ENCODE results near the gene LRRC7.

LRRC7 gene

GRCh38 chr1:69706473-69706872 is 138.8 kb downstream of the LRRC7 start:
- Histone ChIP-seq H2BK15ac (ENCODE audit: low read length) (no peak overlapping the region), H3K9ac (ENCODE audit: low read depth, low read length, poor library complexity) (no peak overlapping the region), H3K23ac (ENCODE audit: low read depth, low read length, poor library complexity) (no peak overlapping the region), H3K14ac (ENCODE audit: low read length) (no peak overlapping the region), H3K4ac (ENCODE audit: low read length) (no peak overlapping the region), H4K8ac (ENCODE audit: low read depth, low read length) (no peak overlapping the region), H2AFZ (ENCODE audit: low read length) (no peak overlapping the region), H2BK5ac (ENCODE audit: low read length) (no peak overlapping the region), H3K36me3 (replicated peaks in 1 of 2; ENCODE audit: control insufficient read depth in 2 of 2, insufficient read depth in 2 of 2, low read length in 2 of 2) (no peaks in the 10 kb centered on the region), H3K27me3 (ENCODE audit: control insufficient read depth in 3 of 3, insufficient read depth in 3 of 3, low read depth in 1 of 3, low read length in 3 of 3) (no peaks in the 10 kb centered on the region), H3K18ac (ENCODE audit: low read length) (no peak overlapping the region), H3K79me1 (ENCODE audit: low read depth, low read length) (no peaks in the 10 kb centered on the region), H3K4me2 (ENCODE audit: insufficient read depth, low read length, poor library complexity, severe bottlenecking) (no peak overlapping the region), H3K4me3 (ENCODE audit: low read length in 2 of 2) (no peak overlapping the region), H3K27ac (replicated peaks; ENCODE audit: low read length) (no peak overlapping the region), H2AK5ac (ENCODE audit: low read depth, low read length) (no peak overlapping the region), H2BK12ac (ENCODE audit: low read length) (no peak overlapping the region), H2BK120ac (ENCODE audit: low read depth, low read length) (no peak overlapping the region), H4K91ac (ENCODE audit: low read depth, low read length, poor library complexity) (no peak overlapping the region), H3K9me3 (replicated peaks in 1 of 2; ENCODE audit: control insufficient read depth in 2 of 2, insufficient read depth in 1 of 2, low read depth in 1 of 2, low read length in 2 of 2) (no peaks in the 10 kb centered on the region), H3K4me1 (ENCODE audit: control insufficient read depth in 2 of 2, insufficient read depth in 1 of 2, low read depth in 1 of 2, low read length in 2 of 2) (no peaks in the 10 kb centered on the region)
- WGBS, 2 donors (ENCODE audit: extremely low coverage in 2 of 2, insufficient read length in 2 of 2, insufficient replicate concordance in 1 of 2), result no CpG with 5 or more reads among the region's 1 CpG
- DNase-seq (ENCODE audit: low spot score), result no peak

GRCh38 chr1:69707103-69707502 is 139.4 kb downstream of the LRRC7 start:
- Histone ChIP-seq H2BK120ac (ENCODE audit: low read depth, low read length) (no peak overlapping the region), H2AFZ (ENCODE audit: low read length) (no peak overlapping the region), H2BK12ac (ENCODE audit: low read length) (no peak overlapping the region), H3K36me3 (replicated peaks in 1 of 2; ENCODE audit: control insufficient read depth in 2 of 2, insufficient read depth in 2 of 2, low read length in 2 of 2) (no peaks in the 10 kb centered on the region), H4K8ac (ENCODE audit: low read depth, low read length) (no peak overlapping the region), H3K14ac (ENCODE audit: low read length) (no peak overlapping the region), H3K4me3 (ENCODE audit: low read length in 2 of 2) (no peak overlapping the region), H3K9me3 (replicated peaks in 1 of 2; ENCODE audit: control insufficient read depth in 2 of 2, insufficient read depth in 1 of 2, low read depth in 1 of 2, low read length in 2 of 2) (no peaks in the 10 kb centered on the region), H3K27me3 (ENCODE audit: control insufficient read depth in 3 of 3, insufficient read depth in 3 of 3, low read depth in 1 of 3, low read length in 3 of 3) (no peaks in the 10 kb centered on the region), H3K23ac (ENCODE audit: low read depth, low read length, poor library complexity) (no peak overlapping the region), H3K4me2 (ENCODE audit: insufficient read depth, low read length, poor library complexity, severe bottlenecking) (no peak overlapping the region), H2BK5ac (ENCODE audit: low read length) (no peak overlapping the region), H3K9ac (ENCODE audit: low read depth, low read length, poor library complexity) (no peak overlapping the region), H2AK5ac (ENCODE audit: low read depth, low read length) (no peak overlapping the region), H3K18ac (ENCODE audit: low read length) (no peak overlapping the region), H3K79me1 (ENCODE audit: low read depth, low read length) (no peaks in the 10 kb centered on the region), H3K4ac (ENCODE audit: low read length) (no peak overlapping the region), H2BK15ac (ENCODE audit: low read length) (no peak overlapping the region), H3K4me1 (ENCODE audit: control insufficient read depth in 2 of 2, insufficient read depth in 1 of 2, low read depth in 1 of 2, low read length in 2 of 2) (no peaks in the 10 kb centered on the region), H3K27ac (replicated peaks; ENCODE audit: low read length) (no peak overlapping the region), H4K91ac (ENCODE audit: low read depth, low read length, poor library complexity) (no peak overlapping the region)
- DNase-seq (ENCODE audit: low spot score), result no peak
- no CpG with 5 or more reads among the region's 4 CpGs for WGBS, 2 donors (ENCODE audit: extremely low coverage in 2 of 2, insufficient read length in 2 of 2, insufficient replicate concordance in 1 of 2)

GRCh38 chr1:69710484-69711189 is 142.9 kb downstream of the LRRC7 start:
- Histone ChIP-seq H3K27me3 (ENCODE audit: control insufficient read depth in 3 of 3, insufficient read depth in 3 of 3, low read depth in 1 of 3, low read length in 3 of 3) (no peaks in the 10 kb centered on the region), H3K27ac (replicated peaks; ENCODE audit: low read length) (no peak overlapping the region), H3K18ac (ENCODE audit: low read length) (no peak overlapping the region), H3K4ac (ENCODE audit: low read length) (no peak overlapping the region), H3K14ac (ENCODE audit: low read length) (no peak overlapping the region), H3K9ac (ENCODE audit: low read depth, low read length, poor library complexity) (no peak overlapping the region), H3K9me3 (replicated peaks in 1 of 2; ENCODE audit: control insufficient read depth in 2 of 2, insufficient read depth in 1 of 2, low read depth in 1 of 2, low read length in 2 of 2) (no peaks in the 10 kb centered on the region), H3K36me3 (replicated peaks in 1 of 2; ENCODE audit: control insufficient read depth in 2 of 2, insufficient read depth in 2 of 2, low read length in 2 of 2) (no peaks in the 10 kb centered on the region), H2AK5ac (ENCODE audit: low read depth, low read length) (no peak overlapping the region), H2BK12ac (ENCODE audit: low read length) (no peak overlapping the region), H3K4me3 (ENCODE audit: low read length in 2 of 2) (no peak overlapping the region), H2AFZ (ENCODE audit: low read length) (no peak overlapping the region), H2BK15ac (ENCODE audit: low read length) (no peak overlapping the region), H4K91ac (ENCODE audit: low read depth, low read length, poor library complexity) (no peak overlapping the region), H3K4me1 (ENCODE audit: control insufficient read depth in 2 of 2, insufficient read depth in 1 of 2, low read depth in 1 of 2, low read length in 2 of 2) (no peaks in the 10 kb centered on the region), H3K79me1 (ENCODE audit: low read depth, low read length) (no peaks in the 10 kb centered on the region), H2BK5ac (ENCODE audit: low read length) (no peak overlapping the region), H3K23ac (ENCODE audit: low read depth, low read length, poor library complexity) (no peak overlapping the region), H4K8ac (ENCODE audit: low read depth, low read length) (no peak overlapping the region), H3K4me2 (ENCODE audit: insufficient read depth, low read length, poor library complexity, severe bottlenecking) (no peak overlapping the region), H2BK120ac (ENCODE audit: low read depth, low read length) (no peak overlapping the region)
- no CpG with 5 or more reads among the region's 4 CpGs for WGBS, 2 donors (ENCODE audit: extremely low coverage in 2 of 2, insufficient read length in 2 of 2, insufficient replicate concordance in 1 of 2)
- no peak for DNase-seq (ENCODE audit: low spot score)

GRCh38 chr1:69711190-69711930 is 143.6 kb downstream of the LRRC7 start:
- H4K8ac ChIP-seq (ENCODE audit: low read depth, low read length), result no peak overlapping the region

More at GRCh38 chr1:69711190-69711930, 143.6 kb downstream of the LRRC7 start:
- H2BK12ac ChIP-seq (ENCODE audit: low read length), result no peak overlapping the region
- H3K36me3 ChIP-seq (replicated peaks in 1 of 2; ENCODE audit: control insufficient read depth in 2 of 2, insufficient read depth in 2 of 2, low read length in 2 of 2), result no peaks in the 10 kb centered on the region
- H3K9ac ChIP-seq (ENCODE audit: low read depth, low read length, poor library complexity), result no peak overlapping the region
- no peak overlapping the region for H3K4me2 ChIP-seq (ENCODE audit: insufficient read depth, low read length, poor library complexity, severe bottlenecking)
- no peaks in the 10 kb centered on the region for H3K79me1 ChIP-seq (ENCODE audit: low read depth, low read length)
- H3K14ac ChIP-seq (ENCODE audit: low read length), result no peak overlapping the region
- no peak overlapping the region for H2BK120ac ChIP-seq (ENCODE audit: low read depth, low read length)
- no peak overlapping the region for H3K27ac ChIP-seq (replicated peaks; ENCODE audit: low read length)
- no peaks in the 10 kb centered on the region for H3K27me3 ChIP-seq (ENCODE audit: control insufficient read depth in 3 of 3, insufficient read depth in 3 of 3, low read depth in 1 of 3, low read length in 3 of 3)
- H3K4me3 ChIP-seq (ENCODE audit: low read length in 2 of 2), result no peak overlapping the region
- H2BK5ac ChIP-seq (ENCODE audit: low read length), result no peak overlapping the region
- no peak overlapping the region for H4K91ac ChIP-seq (ENCODE audit: low read depth, low read length, poor library complexity)
- no peak overlapping the region for H3K4ac ChIP-seq (ENCODE audit: low read length)
- no peak overlapping the region for H2AK5ac ChIP-seq (ENCODE audit: low read depth, low read length)
- no CpG with 5 or more reads among the region's 4 CpGs for WGBS, 2 donors (ENCODE audit: extremely low coverage in 2 of 2, insufficient read length in 2 of 2, insufficient replicate concordance in 1 of 2)
- H3K18ac ChIP-seq (ENCODE audit: low read length), result no peak overlapping the region
- DNase-seq (ENCODE audit: low spot score), result no peak
- H2AFZ ChIP-seq (ENCODE audit: low read length), result no peak overlapping the region
- H2BK15ac ChIP-seq (ENCODE audit: low read length), result no peak overlapping the region
- no peaks in the 10 kb centered on the region for H3K4me1 ChIP-seq (ENCODE audit: control insufficient read depth in 2 of 2, insufficient read depth in 1 of 2, low read depth in 1 of 2, low read length in 2 of 2)
- H3K23ac ChIP-seq (ENCODE audit: low read depth, low read length, poor library complexity), result no peak overlapping the region
- H3K9me3 ChIP-seq (replicated peaks in 1 of 2; ENCODE audit: control insufficient read depth in 2 of 2, insufficient read depth in 1 of 2, low read depth in 1 of 2, low read length in 2 of 2), result no peaks in the 10 kb centered on the region

Data from neuronal stem cell (in vitro differentiated cells).